ENCODE data around the gene TSSK1B.

Gene TSSK1B

DNA sequence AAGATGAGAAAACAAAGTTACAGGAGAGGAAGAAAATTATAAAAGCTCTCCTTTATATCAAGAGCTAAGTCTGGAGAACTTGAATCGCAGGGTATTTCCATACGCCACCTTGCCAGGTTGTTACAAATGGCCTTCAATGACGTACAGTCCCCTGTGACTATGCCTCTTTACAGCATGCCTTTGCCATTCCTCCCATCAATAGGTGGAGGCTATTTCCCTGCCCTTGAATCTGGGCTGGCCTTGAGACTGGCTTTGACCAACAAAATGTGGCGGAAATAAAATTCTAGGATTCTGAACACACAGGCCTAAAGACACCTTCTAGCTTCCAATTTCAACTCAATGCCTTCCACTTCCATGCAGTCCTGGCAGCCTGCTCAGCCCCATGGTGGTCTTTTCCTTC lies 45.7 kb downstream of the TSSK1B start:
- TF ChIP-seq, protein P1, sequence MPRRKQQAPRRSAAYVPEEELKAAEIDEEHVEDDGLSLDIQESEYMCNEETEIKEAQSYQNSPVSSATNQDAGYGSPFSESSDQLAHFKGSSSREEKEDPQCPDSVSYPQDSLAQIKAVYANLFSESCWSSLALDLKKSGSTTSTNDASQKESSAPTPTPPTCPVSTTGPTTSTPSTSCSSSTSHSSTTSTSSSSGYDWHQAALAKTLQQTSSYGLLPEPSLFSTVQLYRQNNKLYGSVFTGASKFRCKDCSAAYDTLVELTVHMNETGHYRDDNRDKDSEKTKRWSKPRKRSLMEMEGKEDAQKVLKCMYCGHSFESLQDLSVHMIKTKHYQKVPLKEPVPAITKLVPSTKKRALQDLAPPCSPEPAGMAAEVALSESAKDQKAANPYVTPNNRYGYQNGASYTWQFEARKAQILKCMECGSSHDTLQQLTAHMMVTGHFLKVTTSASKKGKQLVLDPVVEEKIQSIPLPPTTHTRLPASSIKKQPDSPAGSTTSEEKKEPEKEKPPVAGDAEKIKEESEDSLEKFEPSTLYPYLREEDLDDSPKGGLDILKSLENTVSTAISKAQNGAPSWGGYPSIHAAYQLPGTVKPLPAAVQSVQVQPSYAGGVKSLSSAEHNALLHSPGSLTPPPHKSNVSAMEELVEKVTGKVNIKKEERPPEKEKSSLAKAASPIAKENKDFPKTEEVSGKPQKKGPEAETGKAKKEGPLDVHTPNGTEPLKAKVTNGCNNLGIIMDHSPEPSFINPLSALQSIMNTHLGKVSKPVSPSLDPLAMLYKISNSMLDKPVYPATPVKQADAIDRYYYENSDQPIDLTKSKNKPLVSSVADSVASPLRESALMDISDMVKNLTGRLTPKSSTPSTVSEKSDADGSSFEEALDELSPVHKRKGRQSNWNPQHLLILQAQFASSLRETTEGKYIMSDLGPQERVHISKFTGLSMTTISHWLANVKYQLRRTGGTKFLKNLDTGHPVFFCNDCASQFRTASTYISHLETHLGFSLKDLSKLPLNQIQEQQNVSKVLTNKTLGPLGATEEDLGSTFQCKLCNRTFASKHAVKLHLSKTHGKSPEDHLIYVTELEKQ (tag by site-specific recombination; IDR thresholded peaks at IDR 0.05; ENCODE audit: borderline replicate concordance), result no peak
- TF ChIP-seq ZNF211 (tag by site-specific recombination; IDR thresholded peaks at IDR 0.05; ENCODE audit: low read depth), result no peak
- TF ChIP-seq ZNF701 (tag by site-specific recombination; IDR thresholded peaks at IDR 0.05), result no peak
- no peak for TF ChIP-seq ZNF404 (tag by site-specific recombination; IDR thresholded peaks at IDR 0.05)
- no peak for TF ChIP-seq ZBTB8A (tag by site-specific recombination; IDR thresholded peaks at IDR 0.05)
- TF ChIP-seq, protein P2, sequence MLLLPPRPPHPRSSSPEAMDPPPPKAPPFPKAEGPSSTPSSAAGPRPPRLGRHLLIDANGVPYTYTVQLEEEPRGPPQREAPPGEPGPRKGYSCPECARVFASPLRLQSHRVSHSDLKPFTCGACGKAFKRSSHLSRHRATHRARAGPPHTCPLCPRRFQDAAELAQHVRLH (tag by site-specific recombination; IDR thresholded peaks at IDR 0.05), result no peak
- TF ChIP-seq, protein P3, sequence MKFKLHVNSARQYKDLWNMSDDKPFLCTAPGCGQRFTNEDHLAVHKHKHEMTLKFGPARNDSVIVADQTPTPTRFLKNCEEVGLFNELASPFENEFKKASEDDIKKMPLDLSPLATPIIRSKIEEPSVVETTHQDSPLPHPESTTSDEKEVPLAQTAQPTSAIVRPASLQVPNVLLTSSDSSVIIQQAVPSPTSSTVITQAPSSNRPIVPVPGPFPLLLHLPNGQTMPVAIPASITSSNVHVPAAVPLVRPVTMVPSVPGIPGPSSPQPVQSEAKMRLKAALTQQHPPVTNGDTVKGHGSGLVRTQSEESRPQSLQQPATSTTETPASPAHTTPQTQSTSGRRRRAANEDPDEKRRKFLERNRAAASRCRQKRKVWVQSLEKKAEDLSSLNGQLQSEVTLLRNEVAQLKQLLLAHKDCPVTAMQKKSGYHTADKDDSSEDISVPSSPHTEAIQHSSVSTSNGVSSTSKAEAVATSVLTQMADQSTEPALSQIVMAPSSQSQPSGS (tag by site-specific recombination; IDR thresholded peaks at IDR 0.05; ENCODE audit: low read depth), result no peak
- TF ChIP-seq ZNF169 (tag by site-specific recombination; IDR thresholded peaks at IDR 0.05), result no peak
- TF ChIP-seq GLIS2 (tag by site-specific recombination; IDR thresholded peaks at IDR 0.05), result no peak
- TF ChIP-seq ZNF792 (tag by site-specific recombination; IDR thresholded peaks at IDR 0.05), result no peak
- TF ChIP-seq, protein P4, sequence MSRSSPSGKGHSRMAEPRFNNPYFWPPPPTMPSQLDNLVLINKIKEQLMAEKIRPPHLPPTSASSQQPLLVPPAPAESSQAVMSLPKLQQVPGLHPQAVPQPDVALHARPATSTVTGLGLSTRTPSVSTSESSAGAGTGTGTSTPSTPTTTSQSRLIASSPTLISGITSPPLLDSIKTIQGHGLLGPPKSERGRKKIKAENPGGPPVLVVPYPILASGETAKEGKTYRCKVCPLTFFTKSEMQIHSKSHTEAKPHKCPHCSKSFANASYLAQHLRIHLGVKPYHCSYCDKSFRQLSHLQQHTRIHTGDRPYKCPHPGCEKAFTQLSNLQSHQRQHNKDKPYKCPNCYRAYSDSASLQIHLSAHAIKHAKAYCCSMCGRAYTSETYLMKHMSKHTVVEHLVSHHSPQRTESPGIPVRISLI (tag by site-specific recombination; IDR thresholded peaks at IDR 0.05), result no peak
- no peak for TF ChIP-seq BCL11A (tag by site-specific recombination; IDR thresholded peaks at IDR 0.05; ENCODE audit: low read depth)
- TF ChIP-seq, protein P5, sequence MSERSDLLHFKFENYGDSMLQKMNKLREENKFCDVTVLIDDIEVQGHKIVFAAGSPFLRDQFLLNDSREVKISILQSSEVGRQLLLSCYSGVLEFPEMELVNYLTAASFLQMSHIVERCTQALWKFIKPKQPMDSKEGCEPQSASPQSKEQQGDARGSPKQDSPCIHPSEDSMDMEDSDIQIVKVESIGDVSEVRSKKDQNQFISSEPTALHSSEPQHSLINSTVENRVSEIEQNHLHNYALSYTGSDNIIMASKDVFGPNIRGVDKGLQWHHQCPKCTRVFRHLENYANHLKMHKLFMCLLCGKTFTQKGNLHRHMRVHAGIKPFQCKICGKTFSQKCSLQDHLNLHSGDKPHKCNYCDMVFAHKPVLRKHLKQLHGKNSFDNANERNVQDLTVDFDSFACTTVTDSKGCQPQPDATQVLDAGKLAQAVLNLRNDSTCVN (tag by site-specific recombination; optimal IDR thresholded peaks at IDR 0.05), result no peak
- TF ChIP-seq, protein P6, sequence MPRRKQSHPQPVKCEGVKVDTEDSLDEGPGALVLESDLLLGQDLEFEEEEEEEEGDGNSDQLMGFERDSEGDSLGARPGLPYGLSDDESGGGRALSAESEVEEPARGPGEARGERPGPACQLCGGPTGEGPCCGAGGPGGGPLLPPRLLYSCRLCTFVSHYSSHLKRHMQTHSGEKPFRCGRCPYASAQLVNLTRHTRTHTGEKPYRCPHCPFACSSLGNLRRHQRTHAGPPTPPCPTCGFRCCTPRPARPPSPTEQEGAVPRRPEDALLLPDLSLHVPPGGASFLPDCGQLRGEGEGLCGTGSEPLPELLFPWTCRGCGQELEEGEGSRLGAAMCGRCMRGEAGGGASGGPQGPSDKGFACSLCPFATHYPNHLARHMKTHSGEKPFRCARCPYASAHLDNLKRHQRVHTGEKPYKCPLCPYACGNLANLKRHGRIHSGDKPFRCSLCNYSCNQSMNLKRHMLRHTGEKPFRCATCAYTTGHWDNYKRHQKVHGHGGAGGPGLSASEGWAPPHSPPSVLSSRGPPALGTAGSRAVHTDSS (tag by site-specific recombination; IDR thresholded peaks at IDR 0.05), result no peak
- ChIA-PET POLR2A (interaction anchor here (0.9 kb wide), 1 partner anchor 99 kb away, joined by 3 read pairs; the partner anchor contains the start of gene MCC), CTCF (interaction anchor here (1.2 to 3.2 kb wide), 2 partner anchors 10 to 13 kb away, joined by 3 to 27 read pairs; no protein-coding TSS in a partner anchor)
- H3K27ac ChIP-seq (ENCODE audit: extremely low read depth, low read depth, low read length), result no peak overlapping the region
- no peaks in the 10 kb centered on the region for H3K9me3 ChIP-seq (ENCODE audit: control insufficient read depth, insufficient read depth, low read depth, low read length)
- no peaks in the 10 kb centered on the region for H3K36me3 ChIP-seq (ENCODE audit: control insufficient read depth in 2 of 2, insufficient read depth in 1 of 2, low read length in 2 of 2)
- no peaks in the 10 kb centered on the region for H3K4me1 ChIP-seq (ENCODE audit: control insufficient read depth, insufficient read depth, low read length)
- no peak overlapping the region for H3K4me3 ChIP-seq (ENCODE audit: low read depth, low read length)

DNA sequence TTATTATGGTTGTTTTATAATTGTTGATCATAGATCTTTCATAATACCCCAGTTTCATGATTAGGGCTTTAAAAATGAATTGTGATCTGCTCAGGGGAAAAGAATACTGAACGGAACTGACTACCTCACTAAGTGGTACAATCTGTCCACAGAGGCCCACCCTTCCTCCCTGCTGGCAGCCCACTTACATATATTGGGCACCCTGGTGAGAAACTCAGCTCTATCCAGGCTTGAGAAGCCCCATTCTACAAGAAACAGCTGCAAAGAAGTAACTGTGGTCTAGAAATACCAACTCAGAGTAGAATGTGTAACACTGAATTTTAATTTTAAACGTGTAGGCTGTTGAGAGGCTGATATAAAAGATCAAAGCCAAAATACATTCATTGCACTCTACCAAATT lies 46.9 kb downstream of the TSSK1B start:
- H3K4me1 ChIP-seq (ENCODE audit: control insufficient read depth, insufficient read depth, low read length), result no peaks in the 10 kb centered on the region
- H3K36me3 ChIP-seq (ENCODE audit: control insufficient read depth in 2 of 2, insufficient read depth in 1 of 2, low read length in 2 of 2), result no peaks in the 10 kb centered on the region
- POLR2A ChIA-PET, result no interaction called here
- H3K9me3 ChIP-seq (ENCODE audit: control insufficient read depth, insufficient read depth, low read depth, low read length), result no peaks in the 10 kb centered on the region
- CTCF ChIA-PET, result interaction anchor here (3.2 kb wide), 1 partner anchor 9 kb away, joined by 27 read pairs; no protein-coding TSS in a partner anchor
- no peak overlapping the region for H3K4me3 ChIP-seq (ENCODE audit: low read depth, low read length)
- no peak for TF ChIP-seq ZNF560 (tag by site-specific recombination; IDR thresholded peaks at IDR 0.05; ENCODE audit: borderline replicate concordance)
- TF ChIP-seq ZIC2 (tag by site-specific recombination; IDR thresholded peaks at IDR 0.05), result peak; percentile 64
- TF ChIP-seq, protein P7, sequence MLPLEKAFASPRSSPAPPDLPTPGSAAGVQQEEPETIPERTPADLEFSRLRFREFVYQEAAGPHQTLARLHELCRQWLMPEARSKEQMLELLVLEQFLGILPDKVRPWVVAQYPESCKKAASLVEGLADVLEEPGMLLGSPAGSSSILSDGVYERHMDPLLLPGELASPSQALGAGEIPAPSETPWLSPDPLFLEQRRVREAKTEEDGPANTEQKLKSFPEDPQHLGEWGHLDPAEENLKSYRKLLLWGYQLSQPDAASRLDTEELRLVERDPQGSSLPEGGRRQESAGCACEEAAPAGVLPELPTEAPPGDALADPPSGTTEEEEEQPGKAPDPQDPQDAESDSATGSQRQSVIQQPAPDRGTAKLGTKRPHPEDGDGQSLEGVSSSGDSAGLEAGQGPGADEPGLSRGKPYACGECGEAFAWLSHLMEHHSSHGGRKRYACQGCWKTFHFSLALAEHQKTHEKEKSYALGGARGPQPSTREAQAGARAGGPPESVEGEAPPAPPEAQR (tag by site-specific recombination; IDR thresholded peaks at IDR 0.05), result no peak
- no peak for TF ChIP-seq ZNF292 (tag by site-specific recombination; IDR thresholded peaks at IDR 0.05; ENCODE audit: borderline replicate concordance, low read depth)
- TF ChIP-seq YY2 (tag by site-specific recombination; IDR thresholded peaks at IDR 0.05), result no peak
- TF ChIP-seq ZXDB (tag by site-specific recombination; IDR thresholded peaks at IDR 0.05), result no peak
- TF ChIP-seq SP3 (tag by site-specific recombination; IDR thresholded peaks at IDR 0.05), result no peak
- no peak for TF ChIP-seq ZNF529 (tag by site-specific recombination; IDR thresholded peaks at IDR 0.05; ENCODE audit: insufficient replicate concordance)
- no peak overlapping the region for H3K27ac ChIP-seq (ENCODE audit: extremely low read depth, low read depth, low read length)

Data from HEK293 (cell line).